Measurements from ENCODE around the gene LTB.
"Not testable (repeated sequence)": the region's sequence is repeated elsewhere in the genome, so short reads cannot be mapped to it uniquely, and the experiment has no call there.

The LTB gene

DNA sequence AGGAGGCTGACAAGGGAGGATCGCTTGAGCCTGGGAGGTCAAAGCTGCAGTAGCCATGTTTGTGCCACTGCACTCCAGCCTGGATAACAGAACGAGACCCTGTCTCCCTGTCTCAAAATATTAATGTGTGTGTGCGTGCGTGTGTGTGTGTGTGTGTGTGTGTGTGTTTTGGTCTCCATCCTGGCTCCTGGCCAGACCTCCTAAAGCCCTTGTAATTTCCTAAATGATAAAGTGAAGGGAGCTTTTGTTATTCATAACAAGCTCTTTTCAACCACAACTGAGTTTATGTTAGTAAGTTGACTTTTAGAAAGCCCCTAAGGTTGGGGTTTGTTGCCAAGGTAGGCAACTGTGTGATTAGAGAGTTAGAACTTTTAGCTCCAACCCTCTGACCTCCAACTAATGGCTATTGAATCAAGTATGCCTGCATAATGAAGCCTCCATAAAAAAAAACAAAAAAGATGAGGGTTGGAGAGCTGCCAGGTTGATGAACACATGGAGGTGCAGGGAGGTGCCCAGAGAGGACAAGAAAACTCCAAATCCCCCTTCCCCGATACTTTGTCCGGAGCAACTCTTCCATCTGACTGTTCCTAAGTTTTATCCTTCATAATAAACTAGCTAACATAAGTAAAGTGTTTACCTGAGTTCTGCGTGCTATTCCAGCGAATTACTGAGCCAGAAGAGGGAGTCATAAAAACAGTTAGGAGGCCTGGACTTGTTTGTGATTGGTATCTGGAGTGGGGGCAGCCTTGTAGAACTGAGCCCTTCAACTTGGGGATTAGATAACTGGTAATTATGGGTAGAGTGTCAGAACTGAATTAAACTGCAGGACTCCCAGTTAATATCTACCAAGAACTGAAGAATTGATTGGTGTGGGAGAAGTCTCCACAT lies 27.5 kb upstream of the LTB start:
- no peak for DNase-seq (ENCODE audit: low spot score)

DNA sequence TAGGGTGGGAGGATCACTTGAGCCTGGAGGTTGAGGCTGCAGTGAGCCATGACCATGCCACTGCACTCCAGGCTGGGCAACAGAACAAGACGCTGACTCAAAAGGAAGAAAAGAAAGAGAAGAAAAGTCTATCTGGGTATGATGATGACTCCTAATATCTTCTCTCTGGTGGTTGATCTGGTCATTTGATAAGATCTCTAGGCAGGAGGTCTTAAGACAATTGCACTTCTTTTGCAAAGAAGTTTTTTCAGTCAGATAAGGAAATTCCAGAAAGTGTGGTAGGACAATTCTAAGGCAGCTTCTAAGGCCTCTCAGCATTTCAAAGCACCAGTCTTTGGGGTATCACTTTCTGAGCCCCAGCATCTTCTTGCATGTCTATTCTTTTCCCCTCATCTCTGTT lies 25.1 kb upstream of the LTB start:
- DNase-seq (ENCODE audit: low spot score), result no peak

DNA sequence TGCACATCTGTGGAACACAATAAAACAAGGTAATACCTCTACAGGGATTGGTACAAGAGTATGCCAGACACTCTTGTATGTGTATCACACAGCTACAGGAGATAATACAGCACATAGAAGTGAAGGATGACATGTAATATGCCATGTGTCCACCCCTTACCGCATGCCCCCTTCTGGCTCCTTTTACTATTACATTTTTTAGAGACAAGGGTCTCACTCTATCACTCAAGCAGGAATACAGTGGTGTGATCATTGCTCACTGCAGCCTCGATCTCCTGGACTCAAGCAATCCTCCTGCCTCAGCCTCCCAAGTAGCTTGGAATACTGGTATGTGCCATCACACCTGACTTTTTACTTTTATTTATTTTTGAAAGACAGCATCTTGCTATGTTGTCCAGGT lies 14.8 kb upstream of the LTB start:
- DNase-seq (ENCODE audit: low spot score), result peak; percentile 88

GRCh38 chr6:31592396-31592771 lies 10.2 kb upstream of the LTB start:
- no peak for DNase-seq (ENCODE audit: low spot score)

DNA sequence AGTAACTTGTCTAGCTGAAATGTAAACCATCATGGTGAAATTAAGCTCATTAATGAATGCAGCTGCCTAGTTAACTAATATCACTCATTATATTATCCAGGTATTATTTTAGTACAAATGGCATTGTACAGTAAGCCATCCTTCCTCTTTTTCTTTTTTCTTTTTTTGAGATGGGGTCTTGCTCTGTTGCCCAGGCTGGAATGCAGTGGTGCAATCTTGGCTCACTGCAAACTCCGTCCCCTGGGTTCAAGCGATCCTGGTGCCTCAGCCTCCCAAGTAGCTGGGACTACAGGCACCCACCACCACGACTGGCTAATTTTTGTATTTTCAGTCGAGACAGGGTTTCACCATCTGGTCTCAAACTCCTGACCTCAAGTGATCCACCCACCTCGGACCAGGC lies 8.5 kb upstream of the LTB start:
- DNase-seq (ENCODE audit: low spot score), result not testable (repeated sequence)

DNA sequence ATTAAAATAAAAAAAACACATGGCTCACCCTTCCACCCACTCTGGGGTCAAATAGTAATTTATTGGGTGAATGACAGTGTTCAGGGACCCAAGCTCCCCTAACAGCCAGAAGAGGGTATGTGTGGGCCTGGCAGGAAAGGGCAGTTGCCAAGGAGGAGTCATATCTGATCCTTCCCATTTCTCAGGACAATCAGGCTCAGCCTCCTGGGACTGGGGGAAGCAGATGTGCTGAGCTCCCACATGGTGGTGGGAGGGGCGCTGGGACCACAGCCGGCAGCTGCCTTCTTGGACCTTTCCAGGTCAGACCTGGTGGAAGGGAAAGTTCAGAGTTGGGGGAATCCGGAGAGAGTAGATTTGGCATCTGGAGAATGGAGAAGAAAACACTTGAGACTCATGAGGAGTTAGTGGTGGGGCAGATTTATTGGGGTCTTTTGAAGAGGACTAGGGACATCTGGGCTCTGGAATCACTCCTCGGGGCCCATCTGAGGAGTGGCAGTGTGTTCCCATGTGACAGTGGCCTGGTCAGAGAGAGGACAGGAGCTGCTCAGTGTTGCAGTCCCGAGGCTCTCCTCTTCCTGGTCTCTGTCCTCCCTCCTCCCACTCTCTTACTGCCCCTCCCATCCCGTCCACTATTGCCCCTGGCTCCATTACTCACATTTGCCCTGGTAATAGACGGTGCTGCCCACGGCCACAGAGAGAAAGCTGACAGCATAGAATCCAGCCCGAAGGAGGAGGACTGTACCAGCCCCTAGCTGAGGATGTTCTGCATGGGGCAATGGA lies 6.8 kb upstream of the LTB start:
- DNase-seq (ENCODE audit: low spot score), result no peak

GRCh38 chr6:31587791-31588777 lies 5.9 kb upstream of the LTB start:
- no peak for DNase-seq (ENCODE audit: low spot score)

- no peak for DNase-seq (ENCODE audit: low spot score)
Measured at GRCh38 chr6:31586599-31587281, 4.5 kb upstream of the LTB start.

DNA sequence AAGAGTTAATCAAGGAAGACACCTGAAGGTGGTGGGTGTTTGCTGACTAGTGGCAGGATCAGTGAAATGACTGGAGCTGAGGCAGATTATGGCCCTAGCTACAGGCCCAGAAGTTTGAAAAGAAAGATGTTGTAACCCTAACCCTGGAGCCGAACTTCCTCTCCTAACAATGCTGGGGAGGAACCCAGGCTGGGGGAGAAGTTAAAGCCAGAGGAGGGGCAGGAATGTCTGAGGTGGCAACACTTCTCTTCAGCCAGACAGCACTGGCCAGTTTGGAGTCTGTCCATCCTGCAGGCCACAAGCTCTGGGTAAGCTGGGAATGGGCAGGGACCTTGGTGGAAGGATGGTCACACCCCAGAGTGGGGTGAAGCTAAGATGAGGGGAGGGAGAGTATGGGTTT lies 3.8 kb upstream of the LTB start, which contains the start of gene LST1:
Gene LST1, plus strand, starts transcription at position 270 of the 400 bp plus-strand sequence. CDS start 1,023 bp downstream, outside the sequence.
- no peak for DNase-seq (ENCODE audit: low spot score)

- DNase-seq (ENCODE audit: low spot score), result peak; percentile 71
Measured at GRCh38 chr6:31585491-31585890, 3.3 kb upstream of the LTB start.

DNA sequence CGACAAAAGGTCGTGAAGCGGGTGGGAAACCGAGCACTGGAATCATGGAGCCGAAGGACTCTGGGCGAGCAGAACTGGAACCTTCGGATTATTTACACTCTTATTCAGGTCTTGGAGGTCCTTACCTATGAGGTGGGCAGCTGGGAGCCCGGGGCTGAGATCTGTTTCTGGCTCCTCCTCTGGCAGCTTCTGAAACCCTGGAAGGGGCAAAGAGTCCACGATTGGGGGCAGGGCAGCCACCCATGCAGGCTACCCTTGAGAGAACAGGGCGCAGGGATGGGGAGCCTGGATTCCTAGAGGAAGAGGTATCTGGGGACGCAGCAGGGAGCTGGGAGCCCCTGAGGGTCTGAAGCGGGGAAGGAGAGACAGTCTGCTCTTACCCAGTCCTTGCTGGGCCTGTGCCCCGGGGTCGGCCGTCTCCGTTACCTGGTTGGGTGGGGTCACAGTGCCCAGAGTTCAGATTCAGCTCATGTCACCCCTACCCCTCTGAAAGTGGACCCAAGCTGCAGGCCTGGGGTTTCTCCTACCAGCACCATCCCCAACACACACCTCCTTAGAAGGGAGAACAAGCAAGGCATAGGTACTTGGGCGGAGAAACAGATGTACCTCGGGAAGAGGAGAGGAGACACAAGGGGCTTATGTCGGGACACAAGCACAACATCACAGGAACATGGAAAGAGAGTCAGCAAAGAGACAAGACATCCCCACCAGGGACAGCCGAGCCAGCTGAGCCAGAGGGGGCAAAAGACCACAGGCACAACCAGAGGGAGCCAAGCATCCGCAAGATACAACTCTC lies 592 bp downstream of the LTB start:
- peak; percentile 34 for DNase-seq (ENCODE audit: low spot score)

- peak; percentile 84 for DNase-seq (ENCODE audit: low spot score)
Measured at GRCh38 chr6:31580807-31581433, 1.3 kb downstream of the LTB start.

GRCh38 chr6:31580438-31580740 lies 1.8 kb downstream of the LTB start:
- no peak for DNase-seq (ENCODE audit: low spot score)

DNA sequence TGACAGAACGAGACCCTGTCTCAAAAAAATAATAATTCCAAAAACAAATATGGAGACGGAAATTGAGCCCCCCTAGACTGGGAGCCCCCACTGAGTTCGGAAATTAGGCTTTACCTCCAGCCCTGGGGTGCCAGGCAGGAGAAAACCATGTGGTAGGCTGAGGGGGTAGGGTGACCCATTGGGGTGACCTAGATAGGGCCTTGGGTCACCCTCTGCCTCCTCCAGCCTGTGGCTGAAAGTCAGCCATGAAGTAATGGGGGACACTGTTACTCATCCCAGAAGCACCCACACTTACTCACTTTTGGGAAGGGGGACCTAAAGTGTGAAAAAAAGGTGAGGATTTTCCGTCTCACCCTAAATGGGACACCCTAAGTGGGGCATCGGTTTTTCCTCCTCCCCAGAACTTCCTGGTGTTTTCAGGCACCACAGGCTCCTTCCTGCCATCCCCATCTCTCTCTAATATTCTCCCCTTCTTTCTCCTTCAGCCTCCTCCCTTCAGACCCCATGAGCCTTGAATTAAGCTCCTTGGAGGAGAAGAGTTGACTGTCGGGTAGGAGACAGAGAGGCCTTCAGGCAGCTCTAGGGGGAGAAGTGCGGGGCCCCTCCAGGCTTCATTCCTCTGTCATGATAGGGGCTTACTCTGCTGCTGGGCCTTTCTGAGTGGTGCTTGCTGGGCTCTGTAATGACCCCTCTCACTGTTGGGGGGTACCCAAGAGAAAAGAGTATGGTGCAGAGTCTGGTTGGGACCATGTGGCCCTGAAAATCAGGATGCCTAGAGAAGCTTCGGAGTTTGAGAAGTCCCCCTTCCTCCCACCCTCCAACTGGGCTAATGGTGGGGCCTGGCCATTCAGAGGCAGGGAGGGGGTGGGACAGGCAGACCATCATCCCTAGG lies 2.4 kb downstream of the LTB start:
- DNase-seq (ENCODE audit: low spot score), result no peak

- no peak for DNase-seq (ENCODE audit: low spot score)
Measured at GRCh38 chr6:31579119-31579505, 3.1 kb downstream of the LTB start.

DNA sequence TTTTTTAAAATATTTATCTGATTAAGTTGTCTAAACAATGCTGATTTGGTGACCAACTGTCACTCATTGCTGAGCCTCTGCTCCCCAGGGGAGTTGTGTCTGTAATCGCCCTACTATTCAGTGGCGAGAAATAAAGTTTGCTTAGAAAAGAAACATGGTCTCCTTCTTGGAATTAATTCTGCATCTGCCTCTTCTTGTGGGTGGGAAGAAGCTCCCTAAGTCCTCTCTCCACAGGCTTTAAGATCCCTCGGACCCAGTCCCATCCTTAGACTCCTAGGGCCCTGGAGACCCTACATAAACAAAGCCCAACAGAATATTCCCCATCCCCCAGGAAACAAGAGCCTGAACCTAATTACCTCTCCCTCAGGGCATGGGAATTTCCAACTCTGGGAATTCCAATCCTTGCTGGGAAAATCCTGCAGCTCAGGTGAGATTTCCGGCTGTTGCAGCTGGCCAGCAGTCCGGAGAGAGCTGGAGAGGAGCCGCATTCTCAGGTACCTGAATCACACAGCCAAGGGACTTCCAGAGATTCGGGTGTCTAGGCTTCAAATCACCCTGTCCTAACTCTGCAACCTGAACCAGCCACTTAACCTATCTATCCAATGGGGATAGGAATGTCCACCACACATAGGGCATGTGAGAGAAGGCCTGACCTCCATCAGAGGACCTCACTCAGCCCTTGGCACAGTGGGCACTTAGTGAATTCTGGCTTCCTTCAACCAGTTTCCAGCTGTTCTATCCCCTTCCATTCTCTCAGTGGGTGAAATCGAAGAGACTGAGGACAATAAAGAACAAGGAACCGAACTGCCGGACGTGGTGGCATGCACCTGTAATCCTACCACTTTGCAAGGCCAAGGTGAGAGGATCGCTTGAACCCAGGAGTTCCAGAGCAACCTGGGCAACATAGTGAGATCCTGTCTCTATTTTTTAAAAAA lies 3.8 kb downstream of the LTB start:
- DNase-seq (ENCODE audit: low spot score), result no peak

GRCh38 chr6:31577579-31577966 lies 4.7 kb downstream of the LTB start:
- no peak for DNase-seq (ENCODE audit: low spot score)

- DNase-seq (ENCODE audit: low spot score), result no peak
Measured at GRCh38 chr6:31576897-31577578, 5.2 kb downstream of the LTB start.

Data from NAMALWA (cell line).